Breast epithelium (tissue), 4 donors: ENCODE results near the gene GPX3. TPM values are rescaled to one million over a fixed set of nuclear protein-coding genes. Genes with fewer than 3 reads are reported as not detected.
A peak's percentile ranks its signal among the peaks of the same experiment; 100 is the strongest.

Experiments used
- DNase-seq, 2 donors: peaks; one replicate each; pipeline ENCODE4 v3.0.0-alpha.2; 2019; ENCODE audit warnings: low spot score in 2 of 2
- H3K27ac ChIP-seq, 2 donors: fragments of 200-600 bp; sonication (generic) in 1 of 2; one replicate each; pipeline ENCODE4 v1.5.1; 2016 to 2019; ENCODE audit warnings: mild to moderate bottlenecking in 1 of 2
- H3K27me3 ChIP-seq, 2 donors: fragments of 200-600 bp; sonication (generic) in 1 of 2; one replicate each; pipeline versions ENCODE4 v1.5.1 to v1.6.0; 2017 to 2019; ENCODE audit warnings: control low read depth in 1 of 2, mild to moderate bottlenecking in 1 of 2
- H3K36me3 ChIP-seq: fragments of 200-600 bp; one replicate; pipeline ENCODE4 v1.5.1; 2019
- H3K4me1 ChIP-seq, 2 donors: fragments of 200-600 bp; sonication (generic); one replicate each; pipeline ENCODE4 v1.5.1; 2016 to 2019; ENCODE audit warnings: control low read depth in 1 of 2
- H3K4me3 ChIP-seq, 3 donors: fragments of 200-600 bp; sonication (generic); 1 replicate in 2 of 3; 2 replicates in 1 of 3; pipeline ENCODE4 v1.5.1; 2016 to 2019; ENCODE audit warnings: mild to moderate bottlenecking in 3 of 3, moderate library complexity in 2 of 3
- H3K9me3 ChIP-seq, 2 donors: fragments of 200-600 bp; sonication (generic) in 1 of 2; one replicate each; pipeline ENCODE4 v1.5.1; 2016 to 2019; ENCODE audit warnings: control low read depth in 1 of 2
- CTCF ChIP-seq, 3 donors: fragments of 450-650 bp; IDR thresholded peaks; one replicate each; pipeline ENCODE4 v1.5.1; 2016 to 2017; ENCODE audit warnings: antibody characterized with exemption in 3 of 3, mild to moderate bottlenecking in 3 of 3, moderate library complexity in 3 of 3
- POLR2A ChIP-seq: fragments of 450-650 bp; IDR thresholded peaks from one replicate; pipeline ENCODE4 v1.6.1; 2016; ENCODE audit warnings: antibody characterized with exemption, mild to moderate bottlenecking, moderate library complexity
- POLR2AphosphoS5 ChIP-seq, 3 donors: sonication (generic); formaldehyde crosslinking; IDR thresholded peaks; one replicate each; pipeline ENCODE4 v1.6.1; 2017; ENCODE audit warnings: antibody characterized with exemption in 3 of 3
- intact Hi-C: fragments of 100-400 bp; cut with DNase I; formaldehyde crosslinking; loops from one replicate; pipeline ENCODE4 v1.15.1; 2023; ENCODE audit warnings: low total_unique reads
- total RNA-seq, 3 donors: library from RNA; depleted of rRNA; stranded (reverse); fragments of >200 nt; gene quantifications; one replicate each; pipeline ENCODE4 v1.1.0, GENCODE V29; 2016

Gene GPX3
- total RNA-seq, 3 donors from 2014 or later = 1,215 to 5,290 (median 2,830) TPM

DNA sequence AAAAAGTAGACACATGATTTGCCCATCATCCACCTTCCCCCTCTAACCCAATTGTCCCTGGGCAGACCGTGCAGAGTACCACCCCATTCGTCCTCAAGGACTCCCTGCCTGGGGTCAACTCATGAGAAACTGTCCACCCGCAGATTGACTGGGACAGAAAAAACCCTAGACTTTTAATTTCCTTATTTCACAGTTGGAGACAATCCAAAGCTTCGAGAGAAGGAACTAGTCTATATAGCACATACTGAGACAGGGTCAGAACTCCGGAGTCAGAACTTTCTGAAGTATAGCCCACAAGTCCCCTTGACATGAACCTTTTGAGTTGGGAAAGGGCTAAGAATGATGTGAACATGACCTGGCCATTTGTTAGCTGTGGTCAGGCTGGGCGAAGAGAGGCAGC, 7.5 kb upstream of the GPX3 start:
- no peaks in the 10 kb centered on the region for H3K9me3 ChIP-seq
- H3K4me1 ChIP-seq = no peaks in the 10 kb centered on the region
- no peak for DNase-seq
- no peak overlapping the region for H3K4me3 ChIP-seq
- H3K27ac ChIP-seq = no peak overlapping the region
- TF ChIP-seq CTCF (IDR thresholded peaks at IDR 0.05) = no peak
- no peak for TF ChIP-seq POLR2A
- TF ChIP-seq POLR2AphosphoS5 (IDR thresholded peaks at IDR 0.05) = no peak
- H3K27me3 ChIP-seq = no peaks in the 10 kb centered on the region
- intact Hi-C loops = no loop called here
- no peaks in the 10 kb centered on the region for H3K36me3 ChIP-seq

- H3K27ac ChIP-seq = peak overlapping the region in 1 of 2 donors; percentile 52
- H3K4me1 ChIP-seq = no peaks in the 10 kb centered on the region
- H3K9me3 ChIP-seq = no peaks in the 10 kb centered on the region
- DNase-seq = no peak
- intact Hi-C loops = no loop called here
- no peaks in the 10 kb centered on the region for H3K27me3 ChIP-seq
- H3K36me3 ChIP-seq = no peaks in the 10 kb centered on the region
- no peak overlapping the region for H3K4me3 ChIP-seq
- TF ChIP-seq POLR2A (no peak), POLR2AphosphoS5 (IDR thresholded peaks at IDR 0.05) (no peak)
These were observed 5.6 kb upstream of the GPX3 start for GRCh38 chr5:151014680-151015343.

DNA sequence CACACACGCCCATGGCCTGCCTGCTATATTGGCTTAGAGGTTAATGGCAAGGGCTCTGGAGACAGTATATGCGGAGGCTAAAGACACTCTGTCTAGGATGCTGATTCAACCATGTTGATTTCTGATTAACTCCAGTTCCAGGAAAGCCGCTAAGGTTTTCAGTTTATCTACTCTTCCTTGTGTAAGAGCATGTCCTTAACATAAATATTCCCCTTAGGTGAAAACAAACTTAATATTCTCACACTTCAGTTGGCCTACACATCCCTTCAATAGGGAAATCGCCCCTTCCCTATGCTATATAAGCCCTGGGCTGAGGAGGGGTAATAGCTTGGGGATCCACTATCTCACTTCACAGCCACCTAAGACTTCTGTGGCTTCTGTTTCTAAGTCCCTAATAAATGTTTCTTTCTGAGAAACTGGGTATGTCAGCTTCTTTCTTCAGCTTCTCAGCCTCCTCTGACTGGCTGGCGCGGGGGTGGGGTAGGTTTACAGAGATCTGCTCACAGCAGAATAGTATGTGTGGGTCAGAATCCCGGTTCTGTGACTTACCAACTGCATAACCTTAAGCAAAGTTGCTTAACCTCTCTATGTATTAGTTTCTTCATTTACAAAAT, 4.3 kb upstream of the GPX3 start:
- H3K36me3 ChIP-seq = no peaks in the 10 kb centered on the region
- H3K4me1 ChIP-seq = no peaks in the 10 kb centered on the region
- TF ChIP-seq POLR2A (no peak), CTCF (IDR thresholded peaks at IDR 0.05) (no peak), POLR2AphosphoS5 (IDR thresholded peaks at IDR 0.05) (no peak)
- H3K27ac ChIP-seq = peak overlapping the region; percentile 40 to 48
- intact Hi-C loops = no loop called here
- DNase-seq = no peak
- no peak overlapping the region for H3K4me3 ChIP-seq
- H3K27me3 ChIP-seq = no peaks in the 10 kb centered on the region
- no peaks in the 10 kb centered on the region for H3K9me3 ChIP-seq

- intact Hi-C loops = no loop called here
- peak overlapping the region; percentile 40 to 48 for H3K27ac ChIP-seq
- peak in 1 of 2 donors; percentile 63 for DNase-seq
- no peak for TF ChIP-seq CTCF (IDR thresholded peaks at IDR 0.05)
- TF ChIP-seq POLR2AphosphoS5 (IDR thresholded peaks at IDR 0.05) = peak; percentile 45 to 85 (median 83)
- no peak for TF ChIP-seq POLR2A
- H3K9me3 ChIP-seq = no peaks in the 10 kb centered on the region
- no peaks in the 10 kb centered on the region for H3K36me3 ChIP-seq
- H3K4me1 ChIP-seq = no peaks in the 10 kb centered on the region
- H3K4me3 ChIP-seq = no peak overlapping the region
- no peaks in the 10 kb centered on the region for H3K27me3 ChIP-seq
These were observed 3.7 kb upstream of the GPX3 start for GRCh38 chr5:151016700-151017099.

GRCh38 chr5:151017897-151018296, 2.5 kb upstream of the GPX3 start:
- no peaks in the 10 kb centered on the region for H3K27me3 ChIP-seq
- H3K27ac ChIP-seq = no peak overlapping the region
- intact Hi-C loops = no loop called here
- no peaks in the 10 kb centered on the region for H3K9me3 ChIP-seq
- TF ChIP-seq POLR2AphosphoS5 (IDR thresholded peaks at IDR 0.05) (no peak), CTCF (IDR thresholded peaks at IDR 0.05) (no peak), POLR2A (no peak)
- H3K36me3 ChIP-seq = no peaks in the 10 kb centered on the region
- no peak for DNase-seq
- H3K4me3 ChIP-seq = no peak overlapping the region
- peaks cover 0 to 2% of the 10 kb centered on the region in 2 donors for H3K4me1 ChIP-seq
